T-helper 1 cell treated with Interleukin-12 subunit alpha and Interleukin-12 subunit beta and Interleukin-4 antibody, amounts not matched to agents 30 ng/mL and 1 ng/mL, for 36 hours (primary cell): Measurements from ENCODE around the gene ADCYAP1R1. TPM values are rescaled to one million over a fixed set of nuclear protein-coding genes. Genes with fewer than 3 reads are reported as not detected.

ENCODE experiments used
- intact Hi-C: fragments of 100-400 bp; cut with micrococcal nuclease; formaldehyde crosslinking; loops from one replicate; pipeline ENCODE4 v1.15.1; 2024
- total RNA-seq: library from RNA; stranded (reverse); gene quantifications from 2 replicates; pipeline ENCODE4 v1.2.3, GENCODE V29; 2022

ADCYAP1R1 gene
- total RNA-seq, 1 donor from 2014 or later = not detected

DNA sequence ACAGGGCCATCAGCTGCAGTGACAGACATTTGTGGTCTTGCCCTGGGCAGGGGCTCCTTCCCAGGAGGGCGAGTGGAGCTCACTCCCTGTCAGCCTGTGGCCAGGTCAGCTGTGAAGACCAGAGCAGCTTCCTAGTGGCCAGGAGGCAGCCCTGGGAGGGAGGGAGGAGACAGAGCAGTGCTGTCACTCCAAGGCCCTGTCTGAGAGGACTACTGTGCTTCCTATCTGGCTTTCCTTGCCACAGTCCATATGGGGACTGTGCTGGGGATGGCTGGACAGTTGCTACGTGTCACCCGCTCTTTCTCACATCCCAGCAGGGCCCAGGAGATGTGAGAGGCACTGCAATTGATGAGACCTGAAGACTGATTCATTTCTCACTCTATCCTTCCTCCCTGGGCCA lies 15.2 kb upstream of the ADCYAP1R1 start:
- intact Hi-C loops = no loop called here

GRCh38 chr7:31043051-31043471 lies 9.0 kb upstream of the ADCYAP1R1 start:
- intact Hi-C loops = no loop called here

DNA sequence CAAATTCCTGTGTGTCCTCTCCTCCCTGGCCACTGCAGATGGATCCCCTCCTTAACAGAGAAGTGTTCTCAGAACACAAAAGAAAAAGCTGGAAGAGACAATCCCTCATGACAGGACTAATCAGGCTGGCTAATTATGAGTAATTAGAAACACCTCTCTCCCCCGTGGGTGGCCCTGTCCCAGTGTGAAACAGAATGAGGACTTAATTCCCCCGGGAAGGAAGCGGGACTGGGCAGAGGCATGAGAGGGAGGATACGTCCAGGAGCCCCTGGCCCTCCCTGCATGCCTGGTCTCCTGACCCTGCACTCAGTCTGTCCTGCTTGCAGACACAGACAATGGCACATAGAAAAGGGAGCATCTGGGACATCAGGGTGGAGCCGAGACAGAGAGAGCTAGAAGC lies 7.6 kb upstream of the ADCYAP1R1 start:
- intact Hi-C loops = no loop called here

GRCh38 chr7:31046723-31047122 lies 5.4 kb upstream of the ADCYAP1R1 start:
- intact Hi-C loops = no loop called here

GRCh38 chr7:31047313-31048146 lies 4.6 kb upstream of the ADCYAP1R1 start:
- intact Hi-C loops = no loop called here

DNA sequence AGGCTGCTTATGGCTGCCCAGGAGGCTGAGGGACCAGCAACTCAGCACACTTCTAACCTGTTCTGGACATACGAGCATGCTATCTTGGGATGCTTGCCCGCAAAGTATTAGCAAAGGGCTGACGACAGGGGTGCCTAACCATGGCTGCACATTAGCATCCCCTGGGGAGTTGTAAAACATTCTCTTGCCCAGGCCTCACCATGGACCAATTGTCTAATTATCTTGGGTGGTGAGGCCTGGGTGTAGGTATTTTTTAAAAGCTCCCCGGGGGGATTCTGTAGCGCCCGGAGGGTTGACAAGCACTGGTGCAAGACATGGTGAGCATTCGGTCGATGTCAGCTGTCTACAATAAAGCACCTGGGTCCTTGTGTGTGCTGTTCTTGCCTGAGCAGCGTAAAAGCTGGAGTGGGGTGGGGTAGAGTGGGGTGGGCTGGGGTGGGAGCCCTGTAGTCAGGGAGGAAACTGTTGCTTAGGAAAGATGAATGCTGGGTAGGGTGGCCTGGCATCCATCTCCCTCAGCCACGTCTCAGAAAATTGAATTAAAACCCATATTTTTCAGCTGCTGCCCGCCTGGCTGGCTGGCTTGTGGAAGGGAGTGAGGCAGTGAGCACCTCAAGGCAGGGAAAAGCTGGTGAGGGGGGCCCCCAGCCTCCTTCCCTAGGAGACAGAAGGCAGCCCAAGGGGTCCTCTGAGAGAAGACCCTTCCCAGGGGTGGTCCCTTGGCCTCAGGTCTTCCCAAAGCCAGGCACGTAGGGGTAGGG lies 2.9 kb upstream of the ADCYAP1R1 start:
- intact Hi-C loops = no loop called here

DNA sequence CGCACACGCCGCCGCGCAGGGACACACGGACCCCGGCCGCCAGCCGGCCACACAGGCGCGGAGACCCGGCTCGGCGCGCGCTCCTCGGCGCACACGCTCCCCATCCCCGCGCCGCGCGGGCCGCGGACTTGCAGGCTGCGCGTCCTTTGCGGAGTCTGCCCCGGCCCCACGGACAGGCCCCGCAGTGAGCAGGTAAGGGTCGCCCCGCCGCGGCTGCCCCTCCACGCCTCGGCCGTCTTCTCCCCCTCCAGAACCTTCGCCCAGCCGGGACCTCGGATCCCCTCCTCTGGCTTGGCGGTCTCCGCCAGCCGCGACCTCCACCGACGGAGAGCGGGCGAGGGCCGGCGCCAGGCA lies 356 bp downstream of the ADCYAP1R1 start:
- intact Hi-C loops = no loop called here

DNA sequence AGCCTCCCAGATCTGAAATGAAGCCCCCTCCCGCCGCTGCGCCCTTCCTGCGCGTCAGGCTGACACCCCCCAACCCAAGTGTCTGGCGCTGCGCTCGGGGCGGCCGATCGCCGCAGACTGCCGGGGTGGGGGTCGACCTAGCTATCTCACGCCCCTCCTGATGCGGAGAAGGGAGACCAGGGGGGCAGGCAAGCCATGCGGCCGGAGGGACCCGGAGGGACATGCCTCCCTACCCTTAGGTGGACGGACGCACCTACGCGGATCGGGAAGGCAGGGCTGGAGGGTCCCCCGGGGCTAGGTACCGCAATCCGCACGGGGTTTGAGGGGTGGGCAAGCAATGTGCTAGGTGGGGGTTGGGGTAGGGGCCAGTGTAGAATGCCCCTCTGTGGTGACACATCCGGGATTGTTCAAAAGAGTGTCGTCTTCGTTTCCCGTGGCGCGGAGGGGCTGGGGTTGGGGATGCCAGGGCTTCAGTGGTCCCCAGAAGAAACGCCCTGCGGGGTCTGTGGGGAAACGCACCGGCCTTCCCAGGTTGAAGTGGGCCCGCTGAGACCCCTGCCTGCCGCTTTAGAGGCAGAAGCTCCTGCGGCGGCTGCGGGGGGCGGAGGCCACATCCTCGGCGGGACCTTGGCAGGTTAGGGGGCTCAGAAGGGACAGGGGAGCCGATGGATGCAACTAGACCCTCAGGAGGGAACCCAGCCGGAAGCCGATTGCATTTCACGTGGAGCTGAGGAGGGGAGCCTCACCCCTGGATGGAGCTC lies 913 bp downstream of the ADCYAP1R1 start:
- intact Hi-C loops = no loop called here

- intact Hi-C loops = no loop called here
Measured at GRCh38 chr7:31053986-31054385, 1.9 kb downstream of the ADCYAP1R1 start.

- intact Hi-C loops = no loop called here
Measured at GRCh38 chr7:31054608-31055278, 2.6 kb downstream of the ADCYAP1R1 start.

DNA sequence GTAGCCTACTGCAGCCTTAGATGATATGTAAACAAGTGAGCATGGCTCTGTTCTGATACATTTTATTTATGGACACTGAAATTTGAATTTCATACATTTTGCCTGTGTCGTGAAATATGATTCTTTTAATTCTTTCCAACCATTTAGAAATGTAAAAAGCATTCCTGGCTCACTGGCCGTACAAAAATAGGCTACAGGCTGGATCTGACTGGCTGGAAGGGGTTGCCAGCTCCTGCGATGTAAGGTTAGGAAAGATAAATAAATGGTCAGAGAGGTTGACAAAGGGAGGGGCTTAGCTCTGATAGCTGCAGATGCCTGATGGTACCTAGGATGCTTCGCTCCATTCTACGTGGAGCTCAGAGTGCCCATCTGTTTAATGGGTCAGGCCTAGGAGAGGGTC lies 3.4 kb downstream of the ADCYAP1R1 start:
- intact Hi-C loops = no loop called here

DNA sequence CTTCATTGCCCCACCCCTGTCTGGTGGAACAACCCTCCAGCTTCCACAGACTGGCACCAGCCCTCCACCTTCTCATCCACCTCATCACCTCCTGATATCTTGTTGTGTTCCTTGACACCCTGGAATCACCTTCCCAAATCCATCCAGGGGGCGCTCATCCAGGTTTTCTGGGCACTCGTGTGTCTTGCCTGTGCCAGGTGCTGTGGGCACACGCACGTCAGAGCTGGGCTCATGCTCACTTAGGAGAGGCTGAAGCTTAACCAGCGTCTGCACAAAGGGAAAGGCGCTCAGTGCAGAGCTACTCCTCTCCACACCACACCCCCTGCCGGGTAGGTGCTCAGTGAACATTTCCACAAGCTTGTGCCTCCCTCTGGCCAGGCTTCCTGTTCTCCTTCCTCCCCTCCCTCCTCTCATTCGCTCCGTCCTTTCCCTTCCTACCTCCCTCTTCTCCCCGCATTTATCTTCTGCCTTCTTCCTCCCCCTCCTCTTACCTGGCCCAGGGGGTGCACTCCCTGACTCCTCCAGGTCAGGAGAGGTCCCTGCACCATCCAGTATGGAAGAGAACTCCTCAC lies 4.8 kb downstream of the ADCYAP1R1 start:
- intact Hi-C loops = no loop called here

DNA sequence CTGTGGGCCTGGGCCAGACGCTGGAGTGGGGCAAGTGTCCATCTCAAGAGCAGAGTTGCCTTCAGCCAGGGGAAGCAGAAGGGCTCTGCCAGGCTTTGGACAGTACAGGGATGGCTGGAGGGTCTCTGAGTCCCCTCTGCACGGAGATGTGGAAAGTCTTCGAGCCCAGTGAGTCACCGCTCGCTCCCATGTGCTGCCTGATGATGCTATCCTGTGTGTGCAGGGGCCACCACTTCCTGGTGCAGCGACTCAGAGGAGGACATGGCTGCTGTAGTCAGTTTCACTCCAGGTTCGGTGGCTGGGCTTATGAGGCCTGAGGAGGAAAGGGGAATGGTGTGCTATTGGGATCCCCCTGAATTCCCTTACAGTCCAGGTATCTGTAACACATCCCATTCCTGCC lies 6.0 kb downstream of the ADCYAP1R1 start:
- intact Hi-C loops = no loop called here

DNA sequence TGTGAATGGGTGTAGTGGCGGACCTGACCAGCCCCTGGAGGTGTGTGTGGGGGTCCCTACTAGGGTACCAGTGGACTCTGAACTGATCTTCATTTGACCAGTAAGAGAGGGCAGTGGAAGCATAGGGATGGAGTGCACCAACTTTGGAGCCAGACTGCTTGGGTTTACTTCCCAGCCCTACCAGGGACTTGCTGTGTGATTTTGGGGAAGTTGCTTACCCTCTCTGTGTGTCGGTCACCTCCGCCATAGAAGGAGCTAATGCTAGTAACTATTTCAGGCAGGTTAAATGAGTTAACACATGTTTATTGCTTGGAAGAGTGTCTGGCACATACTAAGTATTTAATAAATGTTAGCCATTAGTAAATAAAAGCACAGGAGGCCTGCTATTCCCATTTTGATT lies 6.6 kb downstream of the ADCYAP1R1 start:
- intact Hi-C loops = no loop called here

- intact Hi-C loops = no loop called here
Measured at GRCh38 chr7:31059551-31059950, 7.4 kb downstream of the ADCYAP1R1 start.

DNA sequence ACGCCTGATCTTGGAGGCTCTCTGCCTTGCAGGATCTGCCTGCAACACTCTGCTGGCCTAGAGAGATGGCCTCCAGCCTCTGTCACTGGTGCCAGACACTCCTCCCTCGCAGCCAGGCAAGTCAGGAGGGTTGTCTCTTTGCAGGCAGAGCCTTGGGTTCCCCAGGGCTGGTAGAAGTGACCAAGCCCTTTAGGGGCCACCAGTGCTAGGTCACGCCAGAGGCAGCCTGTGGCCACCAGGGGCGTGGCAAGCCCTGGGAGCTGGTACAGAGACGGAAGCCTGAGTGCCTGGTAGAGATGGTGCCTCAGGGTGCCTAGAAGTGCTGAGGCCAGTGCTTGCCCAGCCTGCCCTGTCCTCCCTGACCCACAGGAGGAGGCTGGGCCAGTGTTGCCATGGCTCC lies 9.1 kb downstream of the ADCYAP1R1 start:
- intact Hi-C loops = no loop called here

GRCh38 chr7:31062746-31063435 lies 10.8 kb downstream of the ADCYAP1R1 start:
- intact Hi-C loops = no loop called here

DNA sequence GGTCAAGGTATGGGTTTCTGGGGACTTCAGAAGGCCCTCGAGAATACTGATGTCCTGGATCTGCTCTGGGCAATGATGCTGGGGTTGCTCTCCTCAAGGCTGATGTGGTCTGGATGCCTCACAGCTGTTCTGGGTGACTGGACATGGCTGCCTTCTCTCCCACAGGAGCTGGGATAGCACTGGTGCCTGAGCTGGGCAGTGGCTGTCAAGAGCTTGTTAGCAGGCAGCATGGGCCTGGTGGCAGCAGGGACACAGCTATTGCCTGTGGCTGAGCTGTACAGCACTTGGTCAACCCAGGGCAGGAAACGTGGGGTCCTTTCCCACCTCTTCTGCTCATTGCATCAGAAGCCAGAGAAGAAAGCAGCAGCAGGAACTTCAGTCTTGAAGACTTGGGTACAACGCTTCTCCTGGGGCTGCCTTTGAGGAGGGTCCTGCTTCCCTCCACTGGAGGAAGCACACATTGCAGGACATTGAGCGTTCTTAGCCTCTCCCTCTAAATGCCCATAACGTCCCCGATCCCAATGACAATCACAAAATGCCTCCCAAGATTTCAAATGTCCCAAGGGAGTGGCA lies 13.0 kb downstream of the ADCYAP1R1 start:
- intact Hi-C loops = no loop called here

DNA sequence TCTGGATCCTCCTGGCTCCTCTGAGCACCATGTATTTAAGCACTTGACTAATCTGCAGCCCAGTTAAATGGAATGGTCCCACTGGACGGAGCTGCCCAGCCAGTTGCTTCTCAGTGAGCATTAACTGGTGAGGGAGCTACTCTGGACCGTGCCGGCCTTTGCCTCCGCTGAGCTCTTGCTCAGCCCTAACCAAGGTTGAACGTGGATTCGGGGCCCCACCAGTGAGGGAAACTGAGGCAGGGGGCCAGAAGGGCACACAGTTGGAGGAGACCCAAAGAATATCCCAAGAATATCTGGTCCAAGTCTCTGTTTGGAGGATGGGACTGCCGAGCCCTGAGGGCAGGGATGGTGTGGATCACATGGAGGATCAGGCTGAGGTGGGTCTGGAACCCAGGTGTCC lies 13.7 kb downstream of the ADCYAP1R1 start:
- intact Hi-C loops = no loop called here

DNA sequence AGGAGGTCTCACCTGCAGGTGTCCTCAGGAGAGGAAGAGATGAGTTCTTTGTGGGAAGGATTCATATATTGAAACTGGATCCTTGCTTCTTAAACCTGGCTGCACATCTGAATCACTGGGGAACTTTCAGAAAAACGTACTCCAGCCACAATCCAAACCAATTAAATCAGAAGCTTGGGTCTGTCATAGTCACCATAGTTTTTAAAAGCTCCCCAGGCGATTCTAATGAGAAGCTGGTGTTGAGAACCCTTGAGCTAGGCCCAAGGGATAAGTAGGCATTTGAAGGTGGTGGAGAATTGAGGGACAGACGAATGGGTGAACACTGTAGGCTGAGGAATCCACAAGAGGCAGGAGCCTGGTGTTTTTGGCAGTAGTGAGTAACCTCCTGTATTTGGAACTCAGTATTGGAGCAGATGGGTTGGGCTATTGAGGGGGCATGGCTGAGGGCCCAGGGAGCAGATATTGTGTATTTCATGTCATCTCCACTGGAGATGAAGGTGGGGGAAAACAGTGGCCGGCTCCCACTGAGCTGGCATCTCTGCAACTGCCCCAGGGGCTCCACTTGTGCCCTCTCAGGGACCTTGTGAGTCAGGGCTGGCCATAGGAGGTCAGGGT lies 14.5 kb downstream of the ADCYAP1R1 start:
- intact Hi-C loops = no loop called here
